Measurements from ENCODE around the gene RAB36. TPM values are rescaled to one million over a fixed set of nuclear protein-coding genes. Genes with fewer than 3 reads are reported as not detected.

Gene RAB36
- total and polyA plus RNA-seq, 9 of the 15 experiments (the other 6 are each of a cell fraction or from before 2014, with no cell fraction given) = 0.04 to 0.50 (median 0.08) TPM; not detected in 3

- POLR2A ChIA-PET = interaction anchor here (0.7 to 86.5 kb wide), 10 partner anchors 2 to 209 kb away, joined by 4 to 3476 read pairs (median 62); partner anchors contain the start of genes BCR, RAB36 and RSPH14
- in situ Hi-C loops (cut with MboI) = no loop called here
Measured at GRCh38 chr22:23184100-23184763, 39.0 kb downstream of the RAB36 start.

More at GRCh38 chr22:23184100-23184763, 39.0 kb downstream of the RAB36 start:
- FAIRE-seq (no peak), ATAC-seq (no peak), DNase-seq (ENCODE audit: extremely low read depth in 1 of 4, low spot score in 3 of 4) (peak in 1 of 4 experiments; percentile 63)
- Histone ChIP-seq H3K4me1 (replicated peaks in 1 of 2; ENCODE audit: control insufficient read depth in 2 of 2, insufficient read depth in 2 of 2, low read length in 2 of 2) (peaks cover 63 to 66% of the 10 kb centered on the region in 2 experiments), H2AFZ (ENCODE audit: low read depth, low read length) (no peak overlapping the region), H3K27ac (ENCODE audit: extremely low read depth, low read depth, low read length) (no peak overlapping the region), H3K4me2 (ENCODE audit: insufficient read depth, low read length) (peak overlapping the region; percentile 80; the same call in 1 of the 2 replicates), H3K4me3 (no peak overlapping the region), H3K36me3 (ENCODE audit: control insufficient read depth, insufficient read depth, low read length) (peaks cover 64% of the 10 kb centered on the region), H4K20me1 (replicated peaks; ENCODE audit: control insufficient read depth, insufficient read depth, low read length) (peaks cover 59% of the 10 kb centered on the region), H3K79me2 (ENCODE audit: control insufficient read depth, insufficient read depth, low read length) (peaks cover 85% of the 10 kb centered on the region), H3K9me1 (ENCODE audit: control insufficient read depth, insufficient read depth, low read length) (peaks cover 52% of the 10 kb centered on the region), H3K27me3 (ENCODE audit: control insufficient read depth in 2 of 2, insufficient read depth in 2 of 2, low read length in 2 of 2) (no peaks in the 10 kb centered on the region), H3K9me3 (replicated peaks; ENCODE audit: control insufficient read depth, insufficient read depth, low read depth, low read length) (no peaks in the 10 kb centered on the region), H3K9ac (ENCODE audit: insufficient read depth in 1 of 2, low read depth in 2 of 2, low read length in 2 of 2) (peak overlapping the region in 1 of 2 experiments; percentile 2; a peak in 1 of 4 replicates)
- no peak for TF ChIP-seq TRIM25 (IDR thresholded peaks at IDR 0.05; ENCODE audit: borderline replicate concordance)
- TF ChIP-seq ETS2 (tag; IDR thresholded peaks at IDR 0.05; ENCODE audit: borderline replicate concordance, poor library complexity, severe bottlenecking) = no peak
- no peak for TF ChIP-seq FOS (IDR thresholded peaks at IDR 0.05; ENCODE audit: extremely low read depth, insufficient read length)
- TF ChIP-seq SAFB (IDR thresholded peaks at IDR 0.05; ENCODE audit: borderline replicate concordance, low read depth, low read length) = no peak
- TF ChIP-seq SRF (CRISPR knock-in tag; IDR thresholded peaks at IDR 0.05) = no peak
- no peak for TF ChIP-seq ZNF707 (CRISPR knock-in tag; conservative IDR thresholded peaks at IDR 0.05)
- no peak for TF ChIP-seq NFRKB (IDR thresholded peaks at IDR 0.05; ENCODE audit: low read depth)
- TF ChIP-seq PRMT5 (CRISPR knock-in tag; IDR thresholded peaks at IDR 0.05) = no peak
- no peak for TF ChIP-seq HDGF (IDR thresholded peaks at IDR 0.05)
- TF ChIP-seq ZKSCAN8 (CRISPR knock-in tag; IDR thresholded peaks at IDR 0.05) = no peak
- no peak for TF ChIP-seq ZNF717 (CRISPR knock-in tag; IDR thresholded peaks at IDR 0.05)
- no peak for TF ChIP-seq SREBF2 (CRISPR knock-in tag; IDR thresholded peaks at IDR 0.05)
- TF ChIP-seq RBM25 (IDR thresholded peaks at IDR 0.05; ENCODE audit: low read depth, low read length, severe bottlenecking) = no peak
- intact Hi-C loops (cut with micrococcal nuclease) = no loop called here
- CTCF ChIA-PET (ENCODE audit: low intra/inter-chr PET ratio) = no interaction called here
- 56% methylated on average over 3 of the region's 3 CpGs for WGBS (ENCODE audit: insufficient coverage, low coverage, missing lambda C conversion rate)
- no TSS peak for BruUV-seq (replicated peaks)

Data from K562 (cell line).